Activated T-cell treated with anti-CD3 and anti-CD28 coated beads, Interleukin-2, amount 50 U/mL, for 24 hours (primary cell): ENCODE data around the gene MLF1.
A peak's percentile ranks its signal among the peaks of the same experiment; 100 is the strongest.
"Not testable (repeated sequence)": the region's sequence is repeated elsewhere in the genome, so short reads cannot be mapped to it uniquely, and the experiment has no call there.

ENCODE experiments used
- DNase-seq: peaks from one replicate; pipeline ENCODE4 v3.0.0-alpha.2; 2020
- H3K27ac Mint-ChIP-seq: 2 replicates; pipeline ENCODE4 v1.8.0; 2020; ENCODE audit warnings: mild to moderate bottlenecking, mixed read lengths
- H3K27me3 Mint-ChIP-seq: 2 replicates; pipeline ENCODE4 v1.8.0; 2020; ENCODE audit warnings: mixed read lengths
- H3K36me3 Mint-ChIP-seq: 2 replicates; pipeline ENCODE4 v1.8.0; 2020; ENCODE audit warnings: low read depth, mixed read lengths
- H3K4me1 Mint-ChIP-seq: 2 replicates; pipeline ENCODE4 v1.8.0; 2020; ENCODE audit warnings: low read depth, mixed read lengths
- H3K4me3 Mint-ChIP-seq: 2 replicates; pipeline ENCODE4 v1.8.0; 2020; ENCODE audit warnings: mild to moderate bottlenecking, moderate library complexity, mixed read lengths
- H3K9me3 Mint-ChIP-seq: 2 replicates; pipeline ENCODE4 v1.8.0; 2020; ENCODE audit warnings: mixed read lengths

The MLF1 gene, protein sequence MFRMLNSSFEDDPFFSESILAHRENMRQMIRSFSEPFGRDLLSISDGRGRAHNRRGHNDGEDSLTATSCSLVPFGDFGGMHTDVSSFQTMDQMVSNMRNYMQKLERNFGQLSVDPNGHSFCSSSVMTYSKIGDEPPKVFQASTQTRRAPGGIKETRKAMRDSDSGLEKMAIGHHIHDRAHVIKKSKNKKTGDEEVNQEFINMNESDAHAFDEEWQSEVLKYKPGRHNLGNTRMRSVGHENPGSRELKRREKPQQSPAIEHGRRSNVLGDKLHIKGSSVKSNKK

GRCh38 chr3:158570999-158571702 lies at the start of gene MLF1:
Gene MLF1, plus strand, starts transcription at chr3:158571194. Its CDS starts 107 bp downstream, at chr3:158571301.
- H3K4me3 Mint-ChIP-seq, result peak within 1 kb of the TSS; percentile 78
- peaks cover 50% of the 10 kb centered on the region for H3K27me3 Mint-ChIP-seq
- H3K4me1 Mint-ChIP-seq, result peaks cover 12% of the 10 kb centered on the region
- H3K9me3 Mint-ChIP-seq, result no peaks in the 10 kb centered on the region
- no peaks in the 10 kb centered on the region for H3K36me3 Mint-ChIP-seq
- peak within 1 kb of the TSS; percentile 75 for H3K27ac Mint-ChIP-seq
- DNase-seq, result peak; percentile 85

- no peak overlapping the region for H3K27ac Mint-ChIP-seq
- H3K9me3 Mint-ChIP-seq, result no peaks in the 10 kb centered on the region
- no peak for DNase-seq
- H3K36me3 Mint-ChIP-seq, result peaks cover 3% of the 10 kb centered on the region
- H3K27me3 Mint-ChIP-seq, result no peaks in the 10 kb centered on the region
- H3K4me1 Mint-ChIP-seq, result no peaks in the 10 kb centered on the region
- no peak overlapping the region for H3K4me3 Mint-ChIP-seq
These were observed 48.5 kb upstream of the MLF1 start for GRCh38 chr3:158522221-158523136.

- H3K4me3 Mint-ChIP-seq, result no peak overlapping the region
- no peaks in the 10 kb centered on the region for H3K9me3 Mint-ChIP-seq
- H3K27ac Mint-ChIP-seq, result no peak overlapping the region
- H3K4me1 Mint-ChIP-seq, result no peaks in the 10 kb centered on the region
- no peaks in the 10 kb centered on the region for H3K27me3 Mint-ChIP-seq
- DNase-seq, result no peak
- no peaks in the 10 kb centered on the region for H3K36me3 Mint-ChIP-seq
These were observed 42.8 kb upstream of the MLF1 start for GRCh38 chr3:158528076-158528674.

DNA sequence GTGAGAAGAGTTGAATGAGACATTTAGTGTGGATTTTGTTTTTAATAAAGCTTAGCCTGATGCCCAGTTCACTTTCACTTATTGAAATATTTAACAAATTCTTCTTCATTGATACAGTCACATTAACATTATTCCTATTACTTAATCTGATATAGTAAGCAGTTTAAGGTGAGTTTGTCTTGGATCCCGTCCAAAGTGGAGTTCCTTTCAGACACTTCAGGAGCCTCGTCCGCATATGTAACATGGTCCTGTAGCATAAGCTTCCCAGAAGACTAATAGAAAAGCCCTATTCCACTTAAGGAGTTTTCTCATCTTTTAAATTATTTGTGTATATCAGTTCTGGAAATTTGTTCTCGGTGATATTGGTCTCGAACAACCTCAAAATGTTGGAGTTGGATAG lies 39.7 kb upstream of the MLF1 start:
- Mint-ChIP-seq H3K27ac (no peak overlapping the region), H3K27me3 (no peaks in the 10 kb centered on the region), H3K4me3 (no peak overlapping the region), H3K9me3 (no peaks in the 10 kb centered on the region), H3K36me3 (no peaks in the 10 kb centered on the region), H3K4me1 (no peaks in the 10 kb centered on the region)
- DNase-seq, result no peak

- Mint-ChIP-seq H3K4me1 (no peaks in the 10 kb centered on the region), H3K36me3 (no peaks in the 10 kb centered on the region), H3K27me3 (no peaks in the 10 kb centered on the region), H3K27ac (no peak overlapping the region), H3K9me3 (no peaks in the 10 kb centered on the region), H3K4me3 (no peak overlapping the region)
- no peak for DNase-seq
These were observed 38.8 kb upstream of the MLF1 start for GRCh38 chr3:158532099-158532734.

DNA sequence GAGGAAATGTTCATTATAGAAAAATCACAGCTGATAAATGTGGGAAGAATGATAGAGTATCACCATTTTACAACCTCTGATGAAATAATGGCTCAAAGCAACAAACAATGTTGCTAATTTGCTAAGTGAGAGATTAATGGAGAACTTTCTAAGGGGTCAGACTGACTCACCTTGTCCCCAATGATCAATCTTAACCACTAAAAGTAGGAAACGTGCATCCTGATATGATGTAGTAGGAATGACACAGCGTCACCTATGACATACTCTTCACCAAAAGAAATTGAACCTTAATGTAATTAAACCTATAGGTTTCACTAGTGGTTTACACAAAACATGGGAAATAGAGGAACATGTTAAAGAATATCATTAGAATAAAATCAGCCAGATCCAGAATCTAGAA lies 35.1 kb upstream of the MLF1 start:
- no peaks in the 10 kb centered on the region for H3K27me3 Mint-ChIP-seq
- H3K4me3 Mint-ChIP-seq, result no peak overlapping the region
- no peaks in the 10 kb centered on the region for H3K9me3 Mint-ChIP-seq
- no peak for DNase-seq
- H3K27ac Mint-ChIP-seq, result no peak overlapping the region
- peaks cover 4% of the 10 kb centered on the region for H3K36me3 Mint-ChIP-seq
- H3K4me1 Mint-ChIP-seq, result no peaks in the 10 kb centered on the region

GRCh38 chr3:158539414-158540014 lies 31.5 kb upstream of the MLF1 start:
- Mint-ChIP-seq H3K9me3 (no peaks in the 10 kb centered on the region), H3K27me3 (no peaks in the 10 kb centered on the region), H3K36me3 (peaks cover 22% of the 10 kb centered on the region)

DNA sequence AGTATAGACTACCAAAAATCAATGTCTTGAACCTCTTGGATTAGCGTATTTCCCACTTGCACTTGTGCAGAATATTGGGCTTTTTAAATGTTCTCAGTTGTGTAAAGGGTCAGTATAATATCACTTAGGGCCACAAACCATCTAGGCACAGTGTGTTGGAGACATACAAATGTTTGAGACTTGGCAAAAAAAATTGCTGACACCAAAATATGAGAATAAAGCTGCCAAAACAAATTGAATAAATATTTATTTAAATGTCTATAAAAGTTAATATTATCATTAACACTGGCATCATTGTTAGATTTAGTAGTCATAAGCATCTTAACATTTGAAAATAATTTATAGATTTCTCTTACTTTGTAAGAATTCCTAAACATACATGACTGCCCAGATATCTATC lies 30.9 kb upstream of the MLF1 start:
- H3K27me3 Mint-ChIP-seq, result no peaks in the 10 kb centered on the region
- H3K9me3 Mint-ChIP-seq, result no peaks in the 10 kb centered on the region
- H3K36me3 Mint-ChIP-seq, result peaks cover 26% of the 10 kb centered on the region
- no peaks in the 10 kb centered on the region for H3K4me1 Mint-ChIP-seq
- no peak overlapping the region for H3K27ac Mint-ChIP-seq
- no peak for DNase-seq
- H3K4me3 Mint-ChIP-seq, result no peak overlapping the region

More at GRCh38 chr3:158539414-158540014, 31.5 kb upstream of the MLF1 start:
- no peak overlapping the region for H3K27ac Mint-ChIP-seq
- no peak overlapping the region for H3K4me3 Mint-ChIP-seq
- no peak for DNase-seq
- no peaks in the 10 kb centered on the region for H3K4me1 Mint-ChIP-seq

- no peak for DNase-seq
- Mint-ChIP-seq H3K27me3 (no peaks in the 10 kb centered on the region), H3K4me1 (no peaks in the 10 kb centered on the region), H3K9me3 (peaks cover 2% of the 10 kb centered on the region), H3K36me3 (peaks cover 49% of the 10 kb centered on the region), H3K27ac (no peak overlapping the region), H3K4me3 (no peak overlapping the region)
These were observed 22.3 kb upstream of the MLF1 start for GRCh38 chr3:158548691-158549090.

- not testable (repeated sequence) for H3K27ac Mint-ChIP-seq, DNase-seq, H3K4me3 Mint-ChIP-seq, H3K4me1 Mint-ChIP-seq, H3K9me3 Mint-ChIP-seq, H3K27me3 Mint-ChIP-seq
- H3K36me3 Mint-ChIP-seq, result peaks cover 38% of the 10 kb centered on the region
These were observed 21.1 kb upstream of the MLF1 start for GRCh38 chr3:158549938-158550337.

DNA sequence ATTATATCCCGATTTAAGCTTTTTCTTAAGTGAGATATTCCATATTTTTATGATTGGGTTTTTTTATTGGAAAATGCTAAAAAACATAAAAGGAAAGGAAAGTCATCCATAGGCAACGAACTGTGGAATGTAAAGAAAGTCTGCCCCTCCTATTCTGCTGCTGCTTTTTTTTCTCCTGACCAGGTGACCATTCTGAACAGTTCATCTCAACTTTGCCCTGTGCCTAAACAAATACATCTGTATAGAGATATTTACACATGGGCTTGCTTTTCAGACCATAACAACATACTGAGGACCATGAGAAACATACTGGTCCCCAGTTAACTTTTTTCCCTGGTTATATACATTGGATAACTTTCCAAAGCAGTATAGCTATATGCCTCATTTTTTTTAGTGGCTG lies 18.9 kb upstream of the MLF1 start:
- H3K27ac Mint-ChIP-seq, result no peak overlapping the region
- peaks cover under 1% of the 10 kb centered on the region for H3K4me1 Mint-ChIP-seq
- no peak overlapping the region for H3K4me3 Mint-ChIP-seq
- H3K36me3 Mint-ChIP-seq, result peaks cover 19% of the 10 kb centered on the region
- H3K27me3 Mint-ChIP-seq, result peaks cover 6% of the 10 kb centered on the region
- peaks cover 2% of the 10 kb centered on the region for H3K9me3 Mint-ChIP-seq
- DNase-seq, result no peak

- H3K4me1 Mint-ChIP-seq, result peaks cover 4% of the 10 kb centered on the region
- no peak for DNase-seq
- H3K4me3 Mint-ChIP-seq, result no peak overlapping the region
- no peaks in the 10 kb centered on the region for H3K9me3 Mint-ChIP-seq
- no peaks in the 10 kb centered on the region for H3K36me3 Mint-ChIP-seq
- H3K27ac Mint-ChIP-seq, result no peak overlapping the region
- H3K27me3 Mint-ChIP-seq, result peaks cover 21% of the 10 kb centered on the region
These were observed 11.5 kb upstream of the MLF1 start for GRCh38 chr3:158559504-158559903.

DNA sequence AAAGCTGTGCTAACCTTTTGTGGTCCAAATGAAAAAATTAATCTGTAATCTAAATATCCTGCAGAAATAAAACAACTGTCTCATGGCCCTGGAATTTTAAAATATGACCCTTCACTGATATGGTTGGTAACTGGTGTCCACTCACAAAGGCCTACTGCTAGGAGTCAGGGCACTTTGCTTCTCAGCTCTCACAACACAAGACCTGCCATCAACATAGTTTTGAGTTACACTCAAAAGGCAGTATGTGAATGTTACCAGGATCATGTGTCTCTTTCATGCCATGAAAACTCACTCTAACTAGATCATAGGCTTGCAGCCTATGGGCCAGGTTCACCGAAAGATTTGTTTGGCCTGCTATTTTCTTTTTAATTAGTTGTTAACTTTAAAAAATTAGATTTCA lies 10.0 kb upstream of the MLF1 start:
- Mint-ChIP-seq H3K4me3 (no peak overlapping the region), H3K36me3 (no peaks in the 10 kb centered on the region), H3K4me1 (peaks cover 4% of the 10 kb centered on the region), H3K27ac (no peak overlapping the region), H3K9me3 (peaks cover 4% of the 10 kb centered on the region), H3K27me3 (peaks cover 26% of the 10 kb centered on the region)
- DNase-seq, result no peak

- Mint-ChIP-seq H3K4me1 (peaks cover 1% of the 10 kb centered on the region), H3K4me3 (no peak overlapping the region), H3K9me3 (peaks cover 4% of the 10 kb centered on the region), H3K27me3 (peaks cover 29% of the 10 kb centered on the region), H3K36me3 (no peaks in the 10 kb centered on the region), H3K27ac (no peak overlapping the region)
- no peak for DNase-seq
These were observed 8.3 kb upstream of the MLF1 start for GRCh38 chr3:158562674-158563073.
